Stomach (tissue), 4 donors: ENCODE measurements around the gene TPD52L1.

Source experiments
- EP300 ChIP-seq: sonication (generic); formaldehyde crosslinking; IDR thresholded peaks from one replicate; pipeline ENCODE4 v1.6.1; 2017; ENCODE audit warnings: antibody characterized with exemption
- POLR2A ChIP-seq, 4 donors: fragments of 450-650 bp; IDR thresholded peaks; one replicate each; pipeline ENCODE4 v1.6.1; 2016; ENCODE audit warnings: antibody characterized with exemption in 4 of 4, control low read depth in 2 of 4, mild to moderate bottlenecking in 1 of 4, moderate library complexity in 1 of 4
- POLR2AphosphoS5 ChIP-seq, 3 donors: sonication (generic); formaldehyde crosslinking; IDR thresholded peaks; one replicate each; pipeline ENCODE4 v1.6.1; 2016; ENCODE audit warnings: antibody characterized with exemption in 3 of 3
- TF ChIP-seq, protein P1 (sequence below), 7 experiments: fragments of 450-650 bp in 4 of 7; fragments of 200-600 bp in 3 of 7; sonication (generic) in 3 of 7; IDR thresholded peaks; one replicate each; pipeline ENCODE4 v1.5.1; 2016 to 2019; ENCODE audit warnings: antibody characterized with exemption in 7 of 7, control low read depth in 2 of 7, mild to moderate bottlenecking in 1 of 7

DNA sequence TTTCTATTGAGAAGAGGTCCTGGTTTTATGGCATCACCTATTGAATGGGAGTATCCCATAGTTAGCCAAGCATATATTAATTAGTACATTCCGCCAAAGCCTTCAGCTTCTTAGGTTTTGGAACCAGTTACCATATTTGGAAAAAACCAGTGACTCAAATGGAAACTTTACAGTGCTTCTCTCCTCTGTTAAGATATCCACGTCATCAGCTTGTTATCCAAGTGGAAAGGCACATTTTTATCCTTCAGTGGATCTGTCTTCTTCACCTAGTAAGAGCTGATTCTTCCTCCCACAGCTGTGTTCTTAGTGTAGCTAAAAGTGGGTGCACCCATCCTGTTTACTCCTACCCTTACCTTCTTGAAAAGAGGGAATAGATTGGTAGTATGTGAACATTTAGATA is 34.5 kb downstream of the TPD52L1 start:
- TF ChIP-seq, protein P1, sequence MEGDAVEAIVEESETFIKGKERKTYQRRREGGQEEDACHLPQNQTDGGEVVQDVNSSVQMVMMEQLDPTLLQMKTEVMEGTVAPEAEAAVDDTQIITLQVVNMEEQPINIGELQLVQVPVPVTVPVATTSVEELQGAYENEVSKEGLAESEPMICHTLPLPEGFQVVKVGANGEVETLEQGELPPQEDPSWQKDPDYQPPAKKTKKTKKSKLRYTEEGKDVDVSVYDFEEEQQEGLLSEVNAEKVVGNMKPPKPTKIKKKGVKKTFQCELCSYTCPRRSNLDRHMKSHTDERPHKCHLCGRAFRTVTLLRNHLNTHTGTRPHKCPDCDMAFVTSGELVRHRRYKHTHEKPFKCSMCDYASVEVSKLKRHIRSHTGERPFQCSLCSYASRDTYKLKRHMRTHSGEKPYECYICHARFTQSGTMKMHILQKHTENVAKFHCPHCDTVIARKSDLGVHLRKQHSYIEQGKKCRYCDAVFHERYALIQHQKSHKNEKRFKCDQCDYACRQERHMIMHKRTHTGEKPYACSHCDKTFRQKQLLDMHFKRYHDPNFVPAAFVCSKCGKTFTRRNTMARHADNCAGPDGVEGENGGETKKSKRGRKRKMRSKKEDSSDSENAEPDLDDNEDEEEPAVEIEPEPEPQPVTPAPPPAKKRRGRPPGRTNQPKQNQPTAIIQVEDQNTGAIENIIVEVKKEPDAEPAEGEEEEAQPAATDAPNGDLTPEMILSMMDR (IDR thresholded peaks at IDR 0.05): no peak
- TF ChIP-seq POLR2A (IDR thresholded peaks at IDR 0.05) (no peak), POLR2AphosphoS5 (IDR thresholded peaks at IDR 0.05) (no peak), EP300 (no peak)
